SK-N-DZ (cell line): Measurements from ENCODE around the gene ZRANB2.

Experiments used
- DNase-seq: peaks from one replicate; pipeline ENCODE4 v3.0.0-alpha.2; 2015; ENCODE audit warnings: low spot score
- small RNA-seq, 2 experiments: library from RNA; depleted of rRNA; stranded (forward); fragments of <200 nt; gene quantifications; one replicate each; pipeline ENCODE3, GENCODE V24; 2014

ZRANB2 gene

DNA sequence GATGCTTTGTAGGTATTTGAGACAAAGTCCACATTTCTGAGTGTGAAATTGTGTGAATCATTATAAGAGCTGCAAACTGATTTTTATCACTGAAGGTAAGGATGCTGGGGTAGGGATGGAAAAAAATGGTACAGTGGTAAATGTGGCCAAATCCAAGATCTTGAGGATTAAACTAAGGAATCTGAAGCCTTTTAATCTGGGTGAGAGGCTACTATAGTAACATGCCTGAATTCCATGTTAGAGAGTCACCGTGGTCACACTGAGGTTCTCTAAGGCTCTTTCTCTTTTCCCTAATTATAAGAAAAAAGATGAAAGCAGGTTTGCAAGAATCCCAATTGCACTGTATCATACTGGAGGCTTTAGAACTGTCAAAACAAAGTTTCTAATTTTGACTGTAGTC lies 50.8 kb downstream of the ZRANB2 start:
- DNase-seq, result no peak

GRCh38 chr1:71028981-71029380 lies 51.9 kb downstream of the ZRANB2 start:
- no peak for DNase-seq

GRCh38 chr1:71027991-71028390 lies 52.8 kb downstream of the ZRANB2 start:
- DNase-seq, result no peak

DNA sequence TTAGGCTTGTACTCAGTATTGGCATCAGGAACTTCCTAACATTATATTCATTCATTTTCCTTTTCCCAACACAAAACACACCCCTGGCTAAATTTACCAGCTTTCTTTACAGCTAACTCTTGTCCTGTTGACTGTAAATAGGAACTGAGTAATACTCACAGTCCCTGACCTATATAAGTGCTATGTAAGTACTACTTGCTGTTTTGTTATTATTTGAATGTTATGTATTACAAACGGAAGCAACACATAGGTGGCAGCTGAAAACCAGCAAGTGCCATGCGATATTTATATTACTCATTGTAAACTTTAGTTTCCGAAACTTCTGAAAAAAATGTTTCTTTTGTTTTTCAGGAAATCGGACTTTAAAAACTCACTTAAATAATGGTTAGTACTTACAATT lies 54.7 kb downstream of the ZRANB2 start:
- no peak for DNase-seq

- no peak for DNase-seq
These were observed 57.3 kb downstream of the ZRANB2 start for GRCh38 chr1:71023515-71023914.

DNA sequence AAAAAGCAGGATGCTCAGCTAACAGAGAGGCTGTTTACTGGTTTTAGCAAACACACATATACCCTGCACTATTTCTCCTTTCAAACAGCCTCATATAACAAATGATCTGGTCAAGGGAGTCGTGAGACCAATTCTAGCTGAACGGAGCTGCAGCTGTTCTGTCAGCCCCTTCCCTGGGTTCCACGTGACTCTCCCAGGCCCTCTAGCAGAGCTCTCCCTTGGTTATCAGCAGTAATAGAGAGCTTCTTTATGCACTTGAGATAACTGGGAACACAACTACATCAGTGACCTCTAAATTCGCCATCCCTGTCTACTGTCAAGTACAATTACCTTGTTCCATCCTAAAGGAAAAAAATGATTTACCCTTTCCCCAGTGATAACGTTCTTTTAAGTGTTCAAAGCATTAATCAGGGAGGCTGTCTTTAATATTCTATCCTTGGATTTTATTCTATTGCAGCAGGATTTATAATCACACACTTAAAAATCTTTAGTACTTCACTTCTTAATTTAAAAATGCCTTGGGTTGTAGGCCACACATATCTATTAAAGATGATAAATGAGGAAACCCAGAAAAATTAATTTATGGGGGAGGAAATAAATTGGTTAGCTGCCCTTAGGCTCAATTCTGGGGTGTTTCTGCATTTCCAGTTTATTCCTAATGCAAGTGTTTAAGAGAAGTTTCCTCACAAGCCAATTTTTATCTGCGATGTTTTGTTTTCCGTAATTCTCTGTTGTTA lies 61.4 kb downstream of the ZRANB2 start:
- peak; percentile 87 for DNase-seq

DNA sequence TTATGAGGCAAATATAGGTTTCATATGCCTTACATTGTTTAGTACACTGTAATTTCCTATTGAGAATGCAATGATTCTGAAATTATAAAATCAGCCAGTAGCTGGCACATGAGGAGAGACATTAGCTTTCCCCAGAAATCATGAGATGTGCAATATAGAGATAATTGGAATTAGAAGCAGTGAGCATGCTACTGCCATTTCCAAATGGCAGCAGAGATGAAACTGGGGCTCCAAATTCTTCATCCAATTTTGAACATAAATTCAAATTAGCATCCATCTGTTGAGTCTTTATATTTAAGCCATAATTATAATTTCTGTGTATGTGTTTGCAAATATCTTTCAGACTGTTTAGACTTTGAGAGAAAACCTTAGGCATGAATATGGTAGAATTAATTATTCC lies 62.0 kb downstream of the ZRANB2 start:
- peak; percentile 4 for DNase-seq

- DNase-seq, result no peak
These were observed 65.1 kb downstream of the ZRANB2 start for GRCh38 chr1:71015745-71016144.

- DNase-seq, result no peak
These were observed 66.7 kb downstream of the ZRANB2 start for GRCh38 chr1:71014178-71014579.

Small RNA genes lying within 50 kb of the gene (small RNA-seq; reads per million reads assigned to genes)
- 23.0 to 866 reads per million in 2 experiments for gene MIR186
